Measurements from ENCODE around the gene TMEM163. TPM values are rescaled to one million over a fixed set of nuclear protein-coding genes. Genes with fewer than 3 reads are reported as not detected.
A peak's percentile ranks its signal among the peaks of the same experiment; 100 is the strongest.
"Not testable (repeated sequence)": the region's sequence is repeated elsewhere in the genome, so short reads cannot be mapped to it uniquely, and the experiment has no call there.

The TMEM163 gene
- total RNA-seq, 2 experiments from 2014 or later: 0.12 TPM; not detected in 1

GRCh38 chr2:134593519-134593918 is 125.3 kb downstream of the TMEM163 start:
- Mint-ChIP-seq H3K36me3 (peaks cover 9% of the 10 kb centered on the region), H3K27me3 (peaks cover 5% of the 10 kb centered on the region), H3K4me1 (ENCODE audit: low read depth) (no peaks in the 10 kb centered on the region), H3K4me3 (no peak overlapping the region), H3K27ac (no peak overlapping the region), H3K9me3 (peaks cover 31% of the 10 kb centered on the region)
- ChIA-PET POLR2A (no interaction called here), CTCF (no interaction called here)
- no peak for DNase-seq
- intact Hi-C loops (cut with micrococcal nuclease): no loop called here

- DNase-seq: no peak
- CTCF ChIA-PET: no interaction called here
- H3K4me1 Mint-ChIP-seq (ENCODE audit: low read depth): no peaks in the 10 kb centered on the region
- H3K9me3 Mint-ChIP-seq: peaks cover 31% of the 10 kb centered on the region
- no peak overlapping the region for H3K27ac Mint-ChIP-seq
- H3K27me3 Mint-ChIP-seq: peaks cover 1% of the 10 kb centered on the region
- intact Hi-C loops (cut with micrococcal nuclease): no loop called here
- H3K4me3 Mint-ChIP-seq: no peak overlapping the region
- peaks cover 7% of the 10 kb centered on the region for H3K36me3 Mint-ChIP-seq
- POLR2A ChIA-PET: interaction anchor here (0.6 kb wide), 1 partner anchor 108 kb away, joined by 3 read pairs; no protein-coding TSS in a partner anchor
These were observed 126.4 kb downstream of the TMEM163 start for GRCh38 chr2:134592377-134592776.

GRCh38 chr2:134591526-134591925 is 127.3 kb downstream of the TMEM163 start:
- H3K27me3 Mint-ChIP-seq: peaks cover 1% of the 10 kb centered on the region
- ChIA-PET CTCF (no interaction called here), POLR2A (interaction anchor here (0.6 kb wide), 1 partner anchor 109 kb away, joined by 3 read pairs; no protein-coding TSS in a partner anchor)

DNA sequence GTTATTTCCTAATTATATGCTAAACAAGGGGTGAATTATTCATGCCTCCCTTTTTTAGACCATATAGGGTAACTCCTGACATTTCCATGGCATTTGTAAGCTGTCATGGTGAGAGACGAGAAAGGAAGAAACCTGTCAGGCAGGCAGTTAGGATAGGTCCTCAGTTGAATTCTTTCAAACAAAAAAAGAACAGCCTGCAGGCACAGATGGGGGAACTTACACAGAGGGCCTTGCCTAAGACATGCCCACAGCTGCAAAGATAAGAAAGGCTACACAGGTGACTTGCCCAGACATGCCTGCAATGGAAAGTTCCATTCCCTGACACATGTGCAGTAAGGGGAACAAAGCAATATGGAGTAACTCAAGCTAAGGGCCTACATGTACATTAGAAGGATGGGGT is 128.1 kb downstream of the TMEM163 start:
- no peak overlapping the region for H3K27ac Mint-ChIP-seq
- intact Hi-C loops (cut with micrococcal nuclease): no loop called here
- H3K36me3 Mint-ChIP-seq: peaks cover 7% of the 10 kb centered on the region

More at GRCh38 chr2:134591526-134591925, 127.3 kb downstream of the TMEM163 start:
- DNase-seq: no peak
- H3K27ac Mint-ChIP-seq: no peak overlapping the region
- peaks cover 31% of the 10 kb centered on the region for H3K9me3 Mint-ChIP-seq
- H3K4me3 Mint-ChIP-seq: no peak overlapping the region
- intact Hi-C loops (cut with micrococcal nuclease): no loop called here
- no peaks in the 10 kb centered on the region for H3K4me1 Mint-ChIP-seq (ENCODE audit: low read depth)
- H3K36me3 Mint-ChIP-seq: peaks cover 7% of the 10 kb centered on the region

GRCh38 chr2:134589171-134590083 is 129.4 kb downstream of the TMEM163 start:
- CTCF ChIA-PET; H3K27ac Mint-ChIP-seq; intact Hi-C loops (cut with micrococcal nuclease); POLR2A ChIA-PET; DNase-seq; H3K4me1 Mint-ChIP-seq (ENCODE audit: low read depth); H3K27me3 Mint-ChIP-seq; H3K4me3 Mint-ChIP-seq; H3K36me3 Mint-ChIP-seq: not testable (repeated sequence)
- H3K9me3 Mint-ChIP-seq: peaks cover 31% of the 10 kb centered on the region

More for the DNA sequence above, 128.1 kb downstream of the TMEM163 start:
- Mint-ChIP-seq H3K4me3 (no peak overlapping the region), H3K4me1 (ENCODE audit: low read depth) (no peaks in the 10 kb centered on the region), H3K9me3 (peaks cover 31% of the 10 kb centered on the region), H3K27me3 (peaks cover 1% of the 10 kb centered on the region)
- ChIA-PET POLR2A (no interaction called here), CTCF (no interaction called here)
- no peak for DNase-seq

DNA sequence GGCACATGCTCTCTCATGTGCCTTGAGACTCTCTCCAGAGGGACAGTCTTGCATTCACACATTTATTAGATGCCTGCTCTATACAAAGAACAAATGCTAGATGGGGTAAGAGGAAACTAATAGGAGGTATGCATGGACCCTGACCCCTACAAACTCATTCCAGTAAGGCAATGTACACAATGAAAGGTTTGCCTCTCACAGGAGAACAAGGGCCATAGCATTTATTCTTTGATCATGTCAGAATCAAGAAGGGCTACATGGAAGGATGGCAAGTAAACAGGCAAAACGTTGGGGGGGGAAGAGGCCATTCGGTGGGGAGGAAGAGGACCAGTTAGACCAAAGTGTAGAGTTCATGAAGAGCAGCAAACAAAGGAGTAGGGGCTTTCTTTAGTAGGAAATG is 130.2 kb downstream of the TMEM163 start:
- CTCF ChIA-PET: no interaction called here
- no peak overlapping the region for H3K27ac Mint-ChIP-seq
- H3K36me3 Mint-ChIP-seq: peaks cover 7% of the 10 kb centered on the region
- H3K4me1 Mint-ChIP-seq (ENCODE audit: low read depth): no peaks in the 10 kb centered on the region
- peaks cover 1% of the 10 kb centered on the region for H3K27me3 Mint-ChIP-seq
- intact Hi-C loops (cut with micrococcal nuclease): no loop called here
- no peak overlapping the region for H3K4me3 Mint-ChIP-seq
- DNase-seq: no peak
- peaks cover 31% of the 10 kb centered on the region for H3K9me3 Mint-ChIP-seq
- POLR2A ChIA-PET: no interaction called here

DNA sequence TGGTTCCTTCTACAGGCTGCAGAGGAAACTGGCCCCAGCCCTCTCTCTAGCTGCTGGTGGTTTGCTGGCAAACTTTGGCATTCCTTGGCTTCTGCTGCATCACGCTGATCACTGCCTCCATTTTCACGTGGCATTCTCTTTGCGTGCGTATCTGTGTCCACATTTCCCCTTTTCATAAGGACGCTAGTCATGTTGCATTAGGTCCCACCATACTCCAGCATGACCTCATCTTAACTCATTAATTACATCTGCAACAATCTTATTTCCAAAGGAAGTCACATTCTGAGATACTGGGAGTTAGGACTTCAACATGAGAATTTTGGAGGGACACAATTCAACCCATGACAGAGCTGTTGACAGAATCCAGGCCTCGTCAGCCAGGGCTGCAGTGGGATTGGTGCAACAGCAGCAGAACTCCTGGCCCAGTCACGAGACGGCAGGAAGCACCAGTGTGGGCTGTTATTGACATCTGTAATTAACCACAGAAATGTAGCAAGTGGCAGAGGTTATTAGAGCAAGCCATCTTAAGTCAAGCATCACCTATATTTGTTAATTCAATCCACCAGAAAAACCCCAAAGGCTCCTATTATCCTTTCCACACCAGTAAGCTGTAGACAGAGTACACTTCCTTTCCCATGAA is 132.4 kb downstream of the TMEM163 start:
- intact Hi-C loops (cut with micrococcal nuclease): no loop called here
- Mint-ChIP-seq H3K4me3 (no peak overlapping the region), H3K9me3 (peaks cover 26% of the 10 kb centered on the region), H3K27ac (no peak overlapping the region), H3K27me3 (peaks cover 1% of the 10 kb centered on the region), H3K36me3 (peaks cover 5% of the 10 kb centered on the region), H3K4me1 (ENCODE audit: low read depth) (peaks cover 9% of the 10 kb centered on the region)
- CTCF ChIA-PET: no interaction called here
- DNase-seq: no peak
- POLR2A ChIA-PET: no interaction called here

- H3K9me3 Mint-ChIP-seq: peaks cover 3% of the 10 kb centered on the region
These were observed 134.7 kb downstream of the TMEM163 start for GRCh38 chr2:134583997-134584520.

DNA sequence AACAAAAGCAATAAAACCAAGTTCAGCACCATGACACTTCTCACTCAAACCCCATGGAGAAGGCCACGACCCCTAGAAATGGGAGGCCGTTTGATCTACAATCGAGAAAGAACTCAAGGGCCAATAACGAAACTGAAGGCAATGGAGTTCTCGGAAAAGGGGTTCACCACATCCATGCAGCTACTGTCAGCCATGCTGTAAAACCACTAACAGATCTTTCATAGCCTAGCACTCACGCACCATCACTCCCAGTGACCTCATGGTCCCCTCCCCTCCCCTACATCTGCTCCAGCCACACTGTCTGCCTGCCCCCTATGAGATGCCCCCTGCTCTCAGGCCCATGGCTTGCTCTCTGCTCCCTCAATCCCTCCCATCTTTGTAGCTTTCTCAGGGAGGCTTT is 135.3 kb downstream of the TMEM163 start:
- H3K27ac Mint-ChIP-seq: no peak overlapping the region
- H3K9me3 Mint-ChIP-seq: no peaks in the 10 kb centered on the region
- peak; percentile 16 for DNase-seq
- intact Hi-C loops (cut with micrococcal nuclease): no loop called here
- ChIA-PET POLR2A (no interaction called here), CTCF (no interaction called here)
- no peak overlapping the region for H3K4me3 Mint-ChIP-seq
- peaks cover 9% of the 10 kb centered on the region for H3K4me1 Mint-ChIP-seq (ENCODE audit: low read depth)
- no peaks in the 10 kb centered on the region for H3K36me3 Mint-ChIP-seq
- peaks cover 1% of the 10 kb centered on the region for H3K27me3 Mint-ChIP-seq

More at GRCh38 chr2:134583997-134584520, 134.7 kb downstream of the TMEM163 start:
- H3K4me1 Mint-ChIP-seq (ENCODE audit: low read depth): peaks cover 9% of the 10 kb centered on the region
- no peak overlapping the region for H3K4me3 Mint-ChIP-seq
- H3K36me3 Mint-ChIP-seq: no peaks in the 10 kb centered on the region
- POLR2A ChIA-PET: no interaction called here
- H3K27me3 Mint-ChIP-seq: peaks cover 1% of the 10 kb centered on the region
- DNase-seq: no peak
- intact Hi-C loops (cut with micrococcal nuclease): no loop called here
- CTCF ChIA-PET: no interaction called here
- no peak overlapping the region for H3K27ac Mint-ChIP-seq

- intact Hi-C loops (cut with micrococcal nuclease): no loop called here
- CTCF ChIA-PET: no interaction called here
- no peaks in the 10 kb centered on the region for H3K9me3 Mint-ChIP-seq
These were observed 136.3 kb downstream of the TMEM163 start for GRCh38 chr2:134582547-134582899.

DNA sequence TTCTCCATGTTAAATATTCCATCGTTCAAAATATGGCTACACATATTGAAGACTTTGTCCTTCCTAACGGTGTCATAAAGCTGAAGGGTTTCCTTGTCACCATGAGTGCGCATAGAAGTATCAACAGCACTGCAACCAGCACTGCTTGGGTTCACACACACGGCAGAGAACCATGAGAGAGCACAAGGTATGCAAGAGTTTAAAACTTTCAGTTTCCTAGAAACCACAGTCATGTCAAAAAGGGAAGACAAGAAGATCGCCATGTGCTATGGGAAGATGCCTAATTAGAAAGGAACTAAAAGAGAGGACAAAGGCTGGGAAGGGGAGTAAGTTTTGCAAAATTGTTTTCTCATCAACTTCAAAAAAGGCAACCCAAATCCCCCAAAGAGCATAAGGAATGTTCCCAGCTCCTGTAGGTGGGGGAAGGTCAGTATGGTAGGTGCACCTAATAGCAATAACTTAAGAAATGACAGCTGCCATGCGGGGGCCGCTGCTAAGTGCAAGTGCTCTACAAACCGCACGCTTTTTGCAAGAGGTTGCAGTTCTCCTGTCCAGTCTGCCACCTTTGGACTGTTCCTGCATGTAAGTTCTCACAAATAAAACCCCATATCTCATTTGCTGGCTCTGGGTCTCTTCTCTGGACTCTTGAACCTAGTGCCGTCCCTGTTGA is 136.8 kb downstream of the TMEM163 start:
- Mint-ChIP-seq H3K4me1 (ENCODE audit: low read depth) (peaks cover 9% of the 10 kb centered on the region), H3K4me3 (no peak overlapping the region), H3K27me3 (peaks cover 1% of the 10 kb centered on the region), H3K9me3 (no peaks in the 10 kb centered on the region), H3K36me3 (no peaks in the 10 kb centered on the region), H3K27ac (no peak overlapping the region)
- no peak for DNase-seq
- ChIA-PET POLR2A (no interaction called here), CTCF (interaction anchor here (0.9 kb wide), 1 partner anchor 17 kb away, joined by 3 read pairs; no protein-coding TSS in a partner anchor)
- intact Hi-C loops (cut with micrococcal nuclease): no loop called here

More at GRCh38 chr2:134582547-134582899, 136.3 kb downstream of the TMEM163 start:
- Mint-ChIP-seq H3K27ac (no peak overlapping the region), H3K27me3 (peaks cover 1% of the 10 kb centered on the region), H3K4me1 (ENCODE audit: low read depth) (peaks cover 9% of the 10 kb centered on the region), H3K36me3 (no peaks in the 10 kb centered on the region), H3K4me3 (no peak overlapping the region)
- no peak for DNase-seq
- POLR2A ChIA-PET: no interaction called here

GRCh38 chr2:134578316-134578715 is 140.5 kb downstream of the TMEM163 start:
- POLR2A ChIA-PET: no interaction called here
- Mint-ChIP-seq H3K4me1 (ENCODE audit: low read depth) (peaks cover 8% of the 10 kb centered on the region), H3K9me3 (no peaks in the 10 kb centered on the region), H3K27me3 (peaks cover 1% of the 10 kb centered on the region), H3K4me3 (no peak overlapping the region), H3K36me3 (no peaks in the 10 kb centered on the region), H3K27ac (no peak overlapping the region)
- intact Hi-C loops (cut with micrococcal nuclease): no loop called here
- CTCF ChIA-PET: no interaction called here
- DNase-seq: no peak
